ENCODE data around the gene BTBD16. TPM values are rescaled to one million over a fixed set of nuclear protein-coding genes. Genes with fewer than 3 reads are reported as not detected.

The BTBD16 gene
- total RNA-seq, 1 experiment from 2014 or later, result not detected

DNA sequence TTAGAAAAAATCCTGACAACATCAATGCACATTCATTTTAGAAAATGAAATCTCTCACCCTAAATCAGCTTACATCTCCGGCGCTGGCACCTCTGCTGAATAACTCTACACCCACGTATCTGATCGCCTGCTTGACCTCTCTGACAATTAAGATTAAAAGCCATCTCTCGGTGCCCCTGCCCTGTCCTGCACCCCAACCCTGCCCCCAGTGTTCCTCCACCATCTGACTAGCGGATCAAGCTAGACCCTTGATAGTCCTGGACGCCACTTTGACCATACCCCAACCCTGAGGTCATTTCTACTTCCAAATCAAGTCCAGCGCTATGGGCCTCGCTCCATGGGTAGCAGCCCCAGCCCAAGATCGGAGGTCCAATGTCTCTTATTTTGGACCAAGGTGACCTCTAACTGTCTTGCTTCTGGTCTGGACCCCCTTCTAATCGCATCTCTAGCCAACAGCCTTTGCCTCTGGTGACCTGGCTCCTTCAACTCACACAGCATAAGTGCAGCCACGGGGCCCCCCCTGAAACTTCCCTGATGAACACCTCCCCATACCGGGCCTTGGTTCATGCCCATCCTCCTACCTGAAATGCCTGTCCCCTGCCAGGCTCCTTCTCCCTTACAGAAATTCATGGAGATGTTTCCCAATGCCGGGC, 28.5 kb downstream of the BTBD16 start:
- Mint-ChIP-seq H3K27me3 (ENCODE audit: low read depth) (peaks cover 3% of the 10 kb centered on the region; the same call in 1 of the 2 replicates), H3K9me3 (peaks cover 0 to 2% of the 10 kb centered on the region in 2 experiments; a peak in 3 of 5 replicates)
- H3K4me2 ChIP-seq (ENCODE audit: insufficient read depth, insufficient read length, low read length), result no peak overlapping the region

More for the DNA sequence above, 28.5 kb downstream of the BTBD16 start:
- H3K23me2 ChIP-seq (ENCODE audit: insufficient read length, low read depth, low read length, poor library complexity, severe bottlenecking), result no peaks in the 10 kb centered on the region
- H4K91ac ChIP-seq (ENCODE audit: insufficient read length, low read depth, low read length), result no peak overlapping the region
- H2AFZ ChIP-seq (ENCODE audit: low read length), result no peak overlapping the region
- TF ChIP-seq, protein P1, sequence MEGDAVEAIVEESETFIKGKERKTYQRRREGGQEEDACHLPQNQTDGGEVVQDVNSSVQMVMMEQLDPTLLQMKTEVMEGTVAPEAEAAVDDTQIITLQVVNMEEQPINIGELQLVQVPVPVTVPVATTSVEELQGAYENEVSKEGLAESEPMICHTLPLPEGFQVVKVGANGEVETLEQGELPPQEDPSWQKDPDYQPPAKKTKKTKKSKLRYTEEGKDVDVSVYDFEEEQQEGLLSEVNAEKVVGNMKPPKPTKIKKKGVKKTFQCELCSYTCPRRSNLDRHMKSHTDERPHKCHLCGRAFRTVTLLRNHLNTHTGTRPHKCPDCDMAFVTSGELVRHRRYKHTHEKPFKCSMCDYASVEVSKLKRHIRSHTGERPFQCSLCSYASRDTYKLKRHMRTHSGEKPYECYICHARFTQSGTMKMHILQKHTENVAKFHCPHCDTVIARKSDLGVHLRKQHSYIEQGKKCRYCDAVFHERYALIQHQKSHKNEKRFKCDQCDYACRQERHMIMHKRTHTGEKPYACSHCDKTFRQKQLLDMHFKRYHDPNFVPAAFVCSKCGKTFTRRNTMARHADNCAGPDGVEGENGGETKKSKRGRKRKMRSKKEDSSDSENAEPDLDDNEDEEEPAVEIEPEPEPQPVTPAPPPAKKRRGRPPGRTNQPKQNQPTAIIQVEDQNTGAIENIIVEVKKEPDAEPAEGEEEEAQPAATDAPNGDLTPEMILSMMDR (conservative IDR thresholded peaks at IDR 0.05), result no peak
- no peak overlapping the region for H2BK5ac ChIP-seq (ENCODE audit: insufficient read length, low read length)
- Mint-ChIP-seq H3K4me1 (peaks cover 14% of the 10 kb centered on the region in 2 experiments), H3K4me3 (no peak overlapping the region; a peak in 1 of 5 replicates), H3K27ac (no peak overlapping the region; a peak in 2 of 7 replicates), H3K36me3 (ENCODE audit: insufficient read depth in 1 of 3, low read depth in 3 of 3) (no peaks in the 10 kb centered on the region)
- no peaks in the 10 kb centered on the region for H3K27me3 ChIP-seq (ENCODE audit: insufficient read depth, low read length)
- H3K56ac ChIP-seq (ENCODE audit: insufficient read length, low read depth, low read length), result no peak overlapping the region
- no peaks in the 10 kb centered on the region for H3K4me1 ChIP-seq (ENCODE audit: insufficient read depth, low read length)
- H4K20me1 ChIP-seq (ENCODE audit: control insufficient read depth, insufficient read depth, insufficient read length), result no peaks in the 10 kb centered on the region
- no peak overlapping the region for H2BK20ac ChIP-seq (ENCODE audit: low read depth, low read length, poor library complexity, severe bottlenecking)
- no peak overlapping the region for H3K4ac ChIP-seq (ENCODE audit: low read depth, low read length)
- H2BK15ac ChIP-seq (ENCODE audit: low read depth, low read length), result no peak overlapping the region
- no peak overlapping the region for H3K9ac ChIP-seq (ENCODE audit: extremely low read depth, insufficient read length, low read length)
- H3K27ac ChIP-seq (ENCODE audit: insufficient read length, low read depth, low read length), result no peak overlapping the region
- no peak overlapping the region for H2BK12ac ChIP-seq (ENCODE audit: insufficient read length, low read depth, low read length)
- no peak overlapping the region for H2AK5ac ChIP-seq (ENCODE audit: insufficient read length, low read length)
- no peaks in the 10 kb centered on the region for H3K79me2 ChIP-seq (ENCODE audit: insufficient read depth, low read length)
- H3K14ac ChIP-seq (ENCODE audit: insufficient read depth, low read length), result no peak overlapping the region
- no peaks in the 10 kb centered on the region for H3K9me3 ChIP-seq (ENCODE audit: control insufficient read depth, low read depth, low read length)
- H3K79me1 ChIP-seq (ENCODE audit: insufficient read depth, low read depth, low read length, poor library complexity, severe bottlenecking), result no peaks in the 10 kb centered on the region
- H2BK120ac ChIP-seq (ENCODE audit: low read depth, low read length, poor library complexity, severe bottlenecking), result no peak overlapping the region
- DNase-seq, result no peak
- no peak overlapping the region for H3T11ph ChIP-seq (ENCODE audit: low read length)
- H4K8ac ChIP-seq (replicated peaks; ENCODE audit: insufficient read length, low read depth, low read length), result no peak overlapping the region
- H3K23ac ChIP-seq (ENCODE audit: insufficient read length, low read depth, low read length), result no peak overlapping the region
- no peak overlapping the region for H3K18ac ChIP-seq (ENCODE audit: insufficient read length, low read depth, low read length)
- no peak overlapping the region for H4K5ac ChIP-seq (ENCODE audit: insufficient read length, low read depth, low read length)
- no CpG with 5 or more reads among the region's 14 CpGs for WGBS (ENCODE audit: extremely low coverage, insufficient read length, low lambda C conversion rate)
